Activated CD4-positive, alpha-beta T cell treated with anti-CD3 and anti-CD28 coated beads, Interleukin-2, Interleukin-6, amounts not matched to agents 100 ng/mL and 50 ng/mL, durations not matched to agents 16 hours and 8 hours (primary cell): ENCODE results near the gene CERS3.

Experiments
- DNase-seq: peaks from one replicate; pipeline ENCODE4 v3.0.0-alpha.2; 2020

The CERS3 gene

DNA sequence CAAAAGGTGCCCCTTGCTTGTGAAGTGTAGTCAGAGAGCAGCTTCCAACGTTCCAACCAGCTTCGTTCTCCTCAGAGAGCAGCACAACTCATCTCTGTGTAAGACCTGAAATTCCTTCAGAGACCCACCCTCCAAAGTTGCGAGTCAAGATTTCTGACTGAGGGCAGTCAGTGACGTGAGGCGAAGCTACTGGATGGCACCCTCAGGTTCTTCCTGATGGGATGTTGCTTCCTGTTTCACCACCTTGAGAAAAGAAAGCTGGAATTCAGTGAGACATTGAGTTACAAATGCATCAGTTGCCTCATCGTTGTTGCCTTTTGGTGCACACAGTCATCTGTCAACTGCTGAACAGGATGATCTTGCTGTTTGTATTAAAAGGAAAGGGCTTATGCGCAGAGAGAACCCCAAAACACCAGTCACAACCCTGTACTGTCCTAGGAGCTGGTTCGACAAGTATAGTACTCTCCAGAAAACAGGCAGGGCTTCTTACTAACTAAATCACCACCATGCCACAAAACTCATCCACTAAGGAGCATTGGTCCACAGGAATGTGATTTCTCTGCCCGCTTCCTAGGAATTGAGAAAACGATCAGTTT lies at the start of gene CERS3:
Gene CERS3 (minus strand): TSS at position 118 of the 596 bp plus-strand sequence. CDS start 27,101 bp downstream, outside the sequence.
- no peak for DNase-seq

DNA sequence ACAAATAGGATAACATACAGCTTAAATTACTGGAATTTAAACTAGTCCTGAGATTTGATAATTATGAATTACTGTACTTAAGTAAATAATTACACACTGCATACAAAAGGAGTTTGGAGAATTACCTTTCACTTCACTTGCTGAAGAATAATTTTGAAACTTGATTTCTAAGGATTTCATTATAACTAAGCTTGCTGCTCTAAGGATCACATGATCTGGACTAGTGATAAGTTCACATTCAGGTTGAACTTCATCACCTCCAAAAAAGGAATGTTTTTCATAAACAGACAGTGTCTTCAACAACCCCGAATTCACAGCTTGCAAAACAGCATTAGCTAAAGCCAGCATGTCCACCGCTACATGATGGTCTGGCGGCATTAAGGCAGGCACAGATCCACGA lies 44.8 kb upstream of the CERS3 start:
- DNase-seq = no peak

DNA sequence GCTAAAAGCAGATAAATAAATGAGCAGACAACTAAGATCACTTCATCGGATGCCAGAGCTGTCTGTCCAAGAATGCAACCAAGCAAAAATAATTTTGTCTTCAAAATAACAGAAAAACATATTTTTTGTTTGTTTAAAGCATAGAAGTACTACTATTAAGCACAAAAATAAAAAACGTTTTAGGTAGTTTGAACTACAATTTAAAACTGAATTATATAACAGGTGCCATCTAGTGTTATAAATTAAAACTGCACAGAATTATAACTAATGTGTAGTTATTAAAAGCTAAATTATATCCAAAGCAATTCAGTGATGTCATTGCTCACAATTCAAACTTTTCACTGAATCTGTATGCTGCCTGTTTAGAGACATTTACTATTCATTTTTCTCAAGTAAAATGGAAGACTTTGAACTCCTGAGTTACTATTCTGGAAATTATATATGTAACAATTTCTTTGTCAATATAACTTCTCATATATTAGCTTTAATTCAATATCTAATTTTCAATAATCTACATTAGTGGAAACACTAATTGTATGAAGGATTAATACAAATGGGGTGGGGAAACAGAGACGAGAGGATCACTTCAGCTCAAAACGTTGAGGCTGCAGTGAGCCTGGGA lies 43.7 kb upstream of the CERS3 start:
- DNase-seq = no peak

DNA sequence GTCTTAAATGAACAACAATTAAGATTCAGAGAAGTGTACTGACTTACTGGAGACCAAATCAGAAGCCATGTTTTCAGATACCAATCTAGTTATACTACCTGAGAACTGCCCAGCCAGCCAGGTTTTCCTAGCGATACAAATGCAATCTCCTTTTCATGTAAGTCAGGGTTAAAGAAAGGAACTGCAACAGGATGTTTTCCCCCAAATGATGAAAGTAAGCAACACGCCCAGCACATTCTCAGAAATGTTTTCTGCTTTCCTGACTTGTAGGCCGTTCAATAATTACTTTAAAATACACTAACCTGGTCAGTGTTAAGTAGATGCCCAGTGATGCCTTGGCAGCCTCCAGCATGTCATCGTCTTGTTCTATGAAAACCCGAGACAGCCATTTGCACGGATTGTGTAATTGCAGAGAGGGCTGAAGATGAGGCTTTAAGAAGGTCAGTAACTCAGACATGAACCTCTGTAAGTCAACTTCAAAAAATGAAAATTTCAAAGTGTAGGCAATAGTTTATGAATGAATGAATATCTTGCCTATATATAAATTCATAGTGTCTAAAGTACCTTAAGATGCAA lies 42.9 kb upstream of the CERS3 start:
- no peak for DNase-seq

DNA sequence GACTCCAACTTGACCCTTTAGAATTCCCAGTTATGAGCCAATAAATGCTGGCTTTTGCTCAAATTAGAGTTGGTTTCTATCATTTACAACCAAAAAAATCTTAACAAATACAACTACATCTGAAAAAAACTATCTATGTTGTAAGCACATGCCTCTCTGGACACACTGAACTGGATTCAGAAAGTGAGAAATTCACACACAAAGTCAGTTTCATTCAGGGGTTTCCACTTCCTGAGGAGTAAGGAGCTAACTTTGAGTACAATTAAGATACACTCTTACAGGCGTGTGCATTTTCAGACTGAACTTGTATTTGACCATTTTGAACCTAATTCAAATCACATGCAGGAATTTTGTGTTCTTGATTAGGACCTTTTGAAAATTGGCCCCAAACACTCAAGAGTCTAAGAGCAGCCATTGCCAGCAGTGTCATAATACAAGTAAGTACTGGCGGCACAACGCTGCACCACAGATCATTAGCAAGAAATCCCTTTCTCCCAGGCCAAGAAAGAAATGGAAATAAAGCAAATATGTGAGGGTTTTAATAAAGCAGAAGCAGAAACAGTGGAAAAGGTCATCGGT lies 42.1 kb upstream of the CERS3 start:
- no peak for DNase-seq

DNA sequence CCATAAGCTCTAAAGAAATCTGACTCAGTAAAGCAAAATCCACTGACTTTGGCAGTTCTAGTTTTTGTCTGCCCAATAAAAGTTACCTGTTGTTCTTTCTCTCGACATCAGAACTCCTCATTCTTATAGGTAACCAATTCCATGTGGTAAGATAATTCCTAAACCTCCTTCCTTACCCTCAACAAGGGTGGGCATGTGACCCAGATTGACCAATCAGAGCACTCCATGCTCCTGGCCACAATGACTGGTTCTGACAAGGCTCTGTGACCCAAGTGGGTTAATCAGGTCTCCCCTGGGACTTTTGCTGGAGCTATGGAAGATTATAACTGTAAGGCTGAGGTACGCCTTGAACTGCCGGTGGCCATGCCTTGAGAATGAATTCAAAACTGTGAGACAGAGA lies 41.5 kb upstream of the CERS3 start:
- DNase-seq = no peak

DNA sequence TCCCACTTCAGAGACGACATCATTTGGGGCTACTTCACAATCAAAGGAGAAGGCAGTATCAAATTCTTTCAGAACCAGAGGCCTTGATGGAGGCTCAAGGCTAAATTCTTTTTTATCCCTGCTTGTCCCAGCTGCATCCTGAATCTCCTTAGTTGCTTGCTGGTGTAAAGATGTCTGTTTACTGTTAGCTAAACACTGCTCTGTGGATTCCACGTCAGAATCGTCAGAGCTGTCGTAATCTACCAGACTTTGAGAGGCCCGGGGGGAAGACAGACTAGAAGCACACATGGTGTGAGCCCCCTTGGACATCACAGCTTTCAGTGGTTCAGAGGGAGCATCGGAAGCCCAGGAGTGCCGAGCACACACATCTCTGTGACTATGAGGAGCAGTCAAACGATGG lies 40.6 kb upstream of the CERS3 start:
- DNase-seq = no peak

DNA sequence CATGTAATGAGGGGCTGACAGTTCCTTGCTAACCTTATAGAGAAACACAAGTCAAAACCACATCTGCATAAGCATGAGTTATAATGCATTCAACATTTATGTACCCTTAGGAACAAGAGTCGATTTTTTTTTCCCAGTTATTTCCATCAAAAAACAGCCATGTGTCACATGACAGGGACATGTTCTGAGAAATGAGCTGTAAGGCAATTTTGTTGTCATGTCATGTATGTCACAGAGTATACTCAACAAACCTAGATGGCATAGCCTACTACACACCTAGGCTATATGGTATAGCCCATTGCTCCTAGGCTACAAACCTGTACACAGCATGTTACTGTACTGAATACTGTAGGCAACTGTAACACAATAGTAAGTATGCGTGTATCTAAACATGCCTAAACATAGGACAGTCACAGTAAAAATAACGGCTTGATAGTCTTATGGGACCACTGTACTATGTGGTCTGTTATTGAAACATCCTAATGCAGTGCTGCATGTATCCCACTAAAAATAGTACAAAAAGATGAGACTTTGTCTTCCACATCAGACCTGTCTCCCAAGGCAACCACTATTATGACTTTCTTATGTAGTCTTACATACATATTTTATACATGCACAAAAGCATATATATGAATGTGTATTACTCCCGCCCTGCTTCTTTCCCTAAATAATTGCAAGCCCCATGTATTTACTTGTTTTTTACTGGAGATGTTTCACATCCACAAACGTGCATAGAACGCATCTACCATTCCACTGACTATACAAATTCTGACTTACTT lies 38.3 kb upstream of the CERS3 start:
- no peak for DNase-seq

DNA sequence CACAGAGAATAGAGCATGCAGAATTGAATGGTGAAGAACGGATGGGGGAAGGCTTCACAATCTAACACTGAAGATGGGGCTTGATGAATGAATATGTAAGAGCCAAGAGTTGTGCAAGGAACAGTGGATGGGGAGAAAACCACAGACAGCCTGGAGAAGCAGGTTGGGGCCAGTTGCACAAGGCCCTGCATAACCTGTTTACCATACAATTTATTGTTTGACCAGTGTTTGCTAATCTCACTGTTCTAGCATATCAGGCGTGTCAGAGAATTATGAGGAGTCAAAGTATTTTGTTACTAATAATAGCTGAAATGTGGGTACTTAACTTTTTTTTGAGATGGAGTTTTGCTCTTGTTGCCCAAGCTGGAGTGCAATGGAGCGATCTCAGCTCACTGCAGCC lies 36.8 kb upstream of the CERS3 start:
- DNase-seq = no peak

DNA sequence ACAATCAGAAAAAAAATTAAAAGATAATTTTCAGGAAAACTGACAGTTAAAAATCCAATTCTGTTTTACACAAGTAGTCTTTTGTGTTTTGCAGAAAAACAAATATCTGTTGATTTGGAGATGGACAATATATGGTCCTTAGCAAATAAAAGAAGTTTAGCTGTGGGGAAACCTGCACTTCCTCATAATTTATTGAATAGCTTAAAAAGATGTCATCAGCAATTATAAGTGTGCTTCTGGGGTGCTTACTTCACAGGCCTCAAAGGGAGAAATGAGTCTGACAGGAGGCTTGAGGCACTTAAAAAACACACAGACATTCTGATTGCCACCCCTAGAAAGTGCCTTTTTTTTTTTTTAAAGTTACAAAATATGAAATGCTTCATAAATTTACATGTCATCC lies 31.6 kb upstream of the CERS3 start:
- DNase-seq = no peak

DNA sequence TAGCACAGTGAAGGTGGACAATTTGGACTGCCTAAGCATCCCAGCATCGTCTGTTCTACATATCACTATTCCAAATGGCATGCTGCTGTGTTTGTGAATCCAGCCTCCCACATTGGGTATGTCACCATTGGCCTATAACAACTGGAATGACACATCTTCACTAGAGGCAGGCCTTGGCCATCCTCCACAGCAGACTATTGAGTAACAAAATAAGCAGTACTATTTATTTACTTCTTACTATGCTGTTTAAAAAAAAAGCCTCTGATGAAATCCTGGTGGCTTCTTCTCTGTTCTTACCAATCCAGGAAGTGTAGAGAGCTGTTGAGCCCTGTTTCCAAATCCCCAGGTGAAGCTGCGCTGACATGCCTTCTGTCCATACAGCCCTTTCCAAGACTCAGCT lies 30.6 kb upstream of the CERS3 start:
- no peak for DNase-seq

DNA sequence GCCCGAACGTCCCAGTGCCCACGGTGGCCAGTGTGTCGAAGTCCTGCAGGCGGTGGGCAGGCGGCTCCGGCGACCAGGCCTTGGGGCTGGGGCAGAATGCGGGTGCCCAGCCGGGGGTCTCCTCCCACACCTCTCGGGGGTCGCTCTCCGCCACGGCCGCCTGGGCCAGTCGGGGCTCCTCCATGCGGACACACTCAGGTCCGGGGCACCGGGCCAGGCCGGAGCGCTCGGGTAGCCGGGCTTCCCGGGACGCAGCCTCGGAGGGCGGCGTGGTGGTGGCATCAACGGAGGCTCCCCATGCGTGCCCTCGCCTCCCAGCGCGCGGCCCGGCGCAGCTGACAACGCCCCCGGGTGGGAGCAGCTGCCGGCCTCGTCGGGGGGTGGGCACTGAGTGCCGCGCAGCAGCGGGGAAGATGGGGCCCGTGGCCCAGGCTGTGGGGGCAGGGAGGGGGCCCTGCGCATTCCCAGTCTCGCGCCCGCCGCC lies 30.1 kb upstream of the CERS3 start:
- no peak for DNase-seq

DNA sequence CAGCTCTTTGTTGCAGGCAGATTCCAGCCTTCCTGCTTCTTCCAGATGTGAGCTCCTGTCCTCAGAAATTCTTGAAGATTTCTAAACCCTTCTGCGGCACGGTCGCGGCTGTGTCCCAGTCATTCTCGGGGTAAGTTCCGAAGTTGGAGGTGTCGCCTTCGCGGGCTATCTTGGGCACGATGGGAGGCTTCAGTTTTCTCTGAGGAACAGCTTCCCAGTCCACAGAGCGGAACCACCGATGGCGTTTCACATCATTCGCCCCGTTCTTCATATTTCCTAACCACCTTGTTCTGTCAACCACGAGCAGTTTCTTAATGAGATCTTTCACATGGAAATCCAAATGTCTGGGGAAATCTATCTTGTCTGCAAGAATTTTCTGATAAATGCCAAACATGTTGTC lies 24.7 kb upstream of the CERS3 start:
- DNase-seq = no peak

DNA sequence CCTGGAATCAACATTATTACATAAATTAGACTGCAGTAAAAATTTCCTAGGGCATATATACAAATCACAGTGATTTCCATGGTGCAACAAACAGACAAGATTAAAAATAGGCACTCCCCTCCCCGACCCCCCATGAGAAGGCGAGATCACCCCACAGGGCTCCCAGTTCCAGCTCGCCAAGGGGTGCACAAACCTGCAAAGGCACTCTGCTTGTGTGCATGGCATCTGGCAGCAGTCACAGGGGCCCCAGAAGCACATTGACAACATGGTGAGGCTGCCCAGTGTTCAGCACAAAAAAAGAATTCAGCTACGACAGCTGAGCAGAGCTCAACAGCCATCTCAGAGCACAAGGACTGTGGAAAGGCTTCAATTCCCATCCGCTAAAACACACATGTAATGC lies 19.2 kb upstream of the CERS3 start:
- DNase-seq = no peak

DNA sequence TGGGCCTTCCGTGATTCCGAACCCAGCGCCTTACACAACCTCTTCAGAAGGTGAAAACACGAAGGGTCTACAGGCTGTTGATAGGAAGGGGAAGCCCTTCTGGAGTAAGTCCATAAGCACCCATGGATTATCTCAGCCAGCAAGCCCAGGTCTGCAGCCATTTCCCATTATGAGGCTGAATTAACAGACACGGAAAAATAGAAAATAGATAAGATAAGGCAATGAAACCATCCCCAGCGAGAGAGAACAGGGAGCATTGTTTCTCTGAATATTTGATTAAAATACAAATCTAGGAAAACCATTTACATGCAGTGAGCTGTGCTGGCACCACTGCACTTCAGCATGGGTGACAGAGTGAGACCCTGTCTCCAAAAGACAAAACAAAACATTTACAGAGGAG lies 16.2 kb upstream of the CERS3 start:
- DNase-seq = no peak

DNA sequence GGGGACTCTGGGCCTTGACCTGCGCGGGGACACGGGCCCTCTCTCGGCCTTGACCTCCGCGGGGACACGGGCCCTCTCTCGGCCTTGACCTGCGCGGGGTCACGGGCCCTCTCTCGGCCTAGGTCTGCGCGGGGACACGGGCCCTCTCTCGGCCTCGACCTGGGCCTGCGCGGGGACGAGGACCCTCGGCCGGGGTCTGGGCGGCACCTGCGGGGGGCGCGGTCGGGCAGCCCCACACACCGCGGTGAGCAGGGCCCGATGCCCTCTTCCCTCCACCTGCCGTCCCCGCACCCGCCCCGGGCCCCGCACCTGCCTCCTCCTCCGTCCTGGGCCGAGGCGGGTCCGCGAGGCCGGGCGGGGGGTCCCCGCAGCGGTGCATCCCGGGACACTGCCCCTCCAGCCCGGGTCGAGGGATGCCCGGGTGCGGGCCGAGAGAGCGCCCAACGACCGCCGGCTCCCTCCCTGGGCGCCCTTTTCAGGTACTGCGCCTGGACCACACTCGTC lies 15.6 kb upstream of the CERS3 start:
- DNase-seq = no peak

DNA sequence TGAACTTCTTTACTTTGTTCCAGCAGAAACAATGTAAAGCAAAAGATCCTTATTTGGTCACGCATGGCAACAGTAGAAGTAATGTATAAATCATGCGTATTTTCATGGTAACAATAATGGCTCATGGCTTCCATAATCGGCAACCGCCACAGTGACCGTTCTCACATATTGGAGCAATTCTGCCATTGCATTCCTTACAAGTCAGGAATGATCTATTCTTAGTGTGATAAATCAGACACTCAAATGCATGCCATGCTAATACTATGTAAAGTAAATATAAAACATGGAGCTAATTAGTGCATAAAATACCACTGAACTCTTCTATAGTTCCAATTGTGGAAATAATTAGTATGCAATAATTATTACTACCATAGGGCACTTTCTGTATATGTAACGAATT lies 13.5 kb upstream of the CERS3 start:
- no peak for DNase-seq

DNA sequence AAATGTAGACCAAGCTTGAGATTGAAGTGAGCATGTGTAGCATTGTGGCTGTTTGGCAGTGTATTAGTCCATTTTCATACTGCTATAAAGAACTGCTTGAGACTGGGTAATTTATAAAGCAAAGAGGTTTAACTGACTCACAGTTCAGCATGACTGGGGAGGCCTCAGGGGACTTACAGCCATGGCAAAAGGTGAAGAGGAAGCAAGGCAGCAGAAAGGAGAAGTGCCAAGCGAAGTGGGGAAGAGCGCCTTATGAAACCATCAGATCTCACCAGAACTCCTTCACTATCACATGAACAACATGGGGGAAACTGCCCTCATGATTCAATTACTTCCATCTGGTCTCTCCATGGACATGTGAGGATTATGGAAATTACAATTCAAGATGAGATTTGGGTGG lies 8.6 kb upstream of the CERS3 start:
- DNase-seq = no peak

DNA sequence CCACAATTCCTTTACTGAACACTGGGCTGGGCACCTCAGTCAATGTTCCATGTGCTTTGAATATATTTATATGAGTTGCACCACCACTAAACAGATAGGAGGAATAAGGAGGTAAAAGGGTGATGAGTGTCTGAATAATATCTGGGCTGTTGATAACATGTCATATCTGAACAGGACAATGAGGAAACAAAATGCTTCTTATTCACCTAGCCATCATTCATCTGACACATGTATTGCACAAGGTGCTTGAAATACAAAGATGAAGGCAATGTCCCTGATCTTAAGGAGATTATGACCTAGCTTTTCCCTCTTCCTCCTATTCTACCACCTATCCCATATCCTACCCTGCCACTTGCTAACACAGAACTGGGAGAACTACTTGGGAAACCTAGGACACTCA lies 8.0 kb upstream of the CERS3 start:
- DNase-seq = no peak

DNA sequence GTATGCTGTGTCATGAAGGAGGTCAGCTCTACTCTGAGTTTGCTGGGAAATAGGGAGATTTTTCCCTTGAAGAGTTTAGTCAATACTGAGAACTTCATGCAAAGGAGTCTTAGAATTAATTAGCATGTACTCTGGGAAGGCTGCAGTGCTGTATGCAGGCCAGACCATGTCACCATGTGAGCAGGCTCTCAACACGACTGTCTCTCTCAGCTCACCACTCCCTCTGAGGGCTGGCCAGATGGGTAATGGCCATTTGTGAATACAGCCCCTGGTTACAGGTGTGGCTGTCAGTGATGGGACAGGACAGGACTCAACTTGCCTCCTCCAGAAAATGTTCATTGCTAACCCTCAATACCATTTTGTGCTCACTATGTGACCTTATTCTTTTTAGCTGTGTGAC lies 5.1 kb upstream of the CERS3 start:
- no peak for DNase-seq

DNA sequence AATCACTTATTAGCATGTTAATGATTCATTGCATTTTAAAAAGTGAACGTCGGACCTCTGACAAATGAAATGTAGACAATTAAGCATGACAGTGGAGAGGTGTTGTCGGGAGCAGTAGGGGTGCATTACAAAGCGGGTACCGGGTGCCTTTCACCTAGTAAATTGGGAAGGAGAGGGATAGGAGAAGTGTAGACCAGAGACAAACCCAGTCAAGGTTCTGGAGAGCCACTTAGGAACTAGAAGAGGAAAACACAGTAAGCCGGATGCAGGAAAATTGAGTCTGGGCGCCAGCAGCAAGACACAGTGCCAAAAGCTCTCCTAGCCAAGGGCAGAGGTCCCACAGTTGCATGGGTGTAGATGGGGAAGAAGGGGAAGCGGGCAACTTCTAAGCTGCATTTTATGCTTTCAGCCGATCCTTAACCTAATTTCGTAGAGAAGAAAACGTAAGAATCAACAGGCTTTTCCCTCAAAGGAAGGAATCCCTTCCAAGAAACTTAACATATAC lies 3.1 kb upstream of the CERS3 start:
- DNase-seq = no peak

DNA sequence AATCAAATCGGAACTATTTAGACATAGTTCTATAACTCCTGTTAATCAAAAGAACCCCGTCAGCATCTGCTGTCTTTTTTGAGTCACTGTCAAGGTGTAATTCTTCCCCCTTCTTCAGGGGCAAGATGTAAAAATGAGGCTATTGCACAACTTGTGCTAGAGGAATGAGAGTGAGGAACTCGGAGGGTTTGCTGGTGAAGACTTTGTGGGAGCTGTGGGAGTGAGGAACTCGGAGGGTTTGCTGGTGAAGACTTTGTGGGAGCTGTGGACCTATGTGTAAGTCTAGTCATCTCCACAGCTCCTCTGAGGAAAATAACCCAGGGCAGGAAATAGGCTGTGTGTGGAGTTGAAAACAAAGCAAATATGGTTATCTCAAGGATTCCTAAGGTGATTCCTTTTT lies 2.5 kb upstream of the CERS3 start:
- DNase-seq = no peak

DNA sequence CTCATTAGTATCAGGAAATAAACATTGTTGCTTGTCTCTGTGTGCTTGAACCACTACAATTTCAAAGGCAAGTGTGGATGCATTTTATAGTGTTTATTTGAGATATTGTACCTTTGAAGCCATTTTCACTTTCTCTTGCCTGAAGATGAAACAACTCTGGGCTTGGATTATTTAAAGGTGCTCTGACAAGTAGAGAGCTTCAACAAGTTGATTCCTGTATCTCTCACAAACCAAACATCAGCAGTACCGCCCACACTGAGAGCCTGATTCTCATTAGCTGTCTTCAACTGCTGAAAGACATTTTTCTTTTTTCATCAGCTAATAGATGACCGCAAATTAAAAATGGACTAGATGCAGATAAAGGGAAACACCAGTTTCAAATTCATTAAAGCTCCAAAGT lies 806 bp upstream of the CERS3 start:
- no peak for DNase-seq
